GM12872 (cell line): Measurements from ENCODE around the gene CHAT.

Experiments
- TF ChIP-seq, protein P1 (sequence below): IDR thresholded peaks from 3 replicates; pipeline ENCODE4 v1.5.1; 2011; ENCODE audit warnings: low read depth, mild to moderate bottlenecking, low read length, moderate library complexity; ENCODE audit not compliant: insufficient read depth

Gene CHAT

DNA sequence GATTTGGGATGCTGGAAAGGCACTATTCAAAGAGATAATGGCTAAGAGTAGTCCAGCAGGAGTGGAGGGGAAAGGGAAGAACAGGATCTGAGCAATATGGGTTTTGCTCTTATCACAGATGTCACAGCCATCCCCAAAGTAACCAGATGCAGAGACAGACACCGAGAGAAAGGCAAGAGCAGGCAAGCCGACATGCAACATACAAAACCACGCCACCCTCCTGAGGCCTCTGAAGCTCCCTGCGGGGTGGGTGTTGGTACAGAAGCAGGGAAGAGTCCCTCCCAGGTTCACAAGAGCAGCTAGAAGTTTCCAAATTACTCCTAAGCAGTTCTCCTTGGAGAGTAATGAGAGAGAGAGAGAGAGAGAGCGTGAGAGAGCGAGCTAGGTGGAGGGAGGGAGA, 54.8 kb downstream of the CHAT start:
- TF ChIP-seq, protein P1, sequence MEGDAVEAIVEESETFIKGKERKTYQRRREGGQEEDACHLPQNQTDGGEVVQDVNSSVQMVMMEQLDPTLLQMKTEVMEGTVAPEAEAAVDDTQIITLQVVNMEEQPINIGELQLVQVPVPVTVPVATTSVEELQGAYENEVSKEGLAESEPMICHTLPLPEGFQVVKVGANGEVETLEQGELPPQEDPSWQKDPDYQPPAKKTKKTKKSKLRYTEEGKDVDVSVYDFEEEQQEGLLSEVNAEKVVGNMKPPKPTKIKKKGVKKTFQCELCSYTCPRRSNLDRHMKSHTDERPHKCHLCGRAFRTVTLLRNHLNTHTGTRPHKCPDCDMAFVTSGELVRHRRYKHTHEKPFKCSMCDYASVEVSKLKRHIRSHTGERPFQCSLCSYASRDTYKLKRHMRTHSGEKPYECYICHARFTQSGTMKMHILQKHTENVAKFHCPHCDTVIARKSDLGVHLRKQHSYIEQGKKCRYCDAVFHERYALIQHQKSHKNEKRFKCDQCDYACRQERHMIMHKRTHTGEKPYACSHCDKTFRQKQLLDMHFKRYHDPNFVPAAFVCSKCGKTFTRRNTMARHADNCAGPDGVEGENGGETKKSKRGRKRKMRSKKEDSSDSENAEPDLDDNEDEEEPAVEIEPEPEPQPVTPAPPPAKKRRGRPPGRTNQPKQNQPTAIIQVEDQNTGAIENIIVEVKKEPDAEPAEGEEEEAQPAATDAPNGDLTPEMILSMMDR, result no peak

DNA sequence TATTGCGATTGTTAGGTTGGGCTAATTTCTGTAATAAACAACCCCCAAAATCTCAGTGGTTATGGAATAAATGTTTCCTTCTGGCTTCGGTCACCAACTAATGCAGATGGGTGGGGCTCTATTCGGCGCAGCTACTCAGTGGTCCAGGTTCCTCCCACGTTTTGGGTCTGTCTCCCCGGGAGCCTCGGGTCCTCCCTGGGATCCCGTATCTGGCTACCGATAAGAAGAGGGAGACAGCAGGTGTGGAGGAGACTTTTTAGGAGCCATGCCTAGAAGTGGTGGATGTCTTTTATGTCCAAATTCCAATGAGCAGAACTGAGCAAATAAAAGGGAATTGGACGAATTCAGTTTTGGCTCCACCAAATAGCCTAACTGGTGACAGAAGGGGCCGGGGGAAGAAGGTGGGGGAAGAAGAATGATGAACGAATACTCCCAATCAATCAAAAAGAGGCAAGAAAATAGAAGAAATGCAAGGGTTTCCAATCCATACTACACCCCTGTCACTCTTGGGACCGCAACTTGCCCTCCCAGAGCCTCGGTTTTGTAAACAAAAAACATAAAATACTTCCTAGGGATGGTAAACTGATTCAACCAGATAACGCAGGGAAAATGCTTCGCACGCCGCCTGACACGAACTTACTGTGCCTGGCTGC, 65.1 kb downstream of the CHAT start:
- TF ChIP-seq, protein P1, result no peak

DNA sequence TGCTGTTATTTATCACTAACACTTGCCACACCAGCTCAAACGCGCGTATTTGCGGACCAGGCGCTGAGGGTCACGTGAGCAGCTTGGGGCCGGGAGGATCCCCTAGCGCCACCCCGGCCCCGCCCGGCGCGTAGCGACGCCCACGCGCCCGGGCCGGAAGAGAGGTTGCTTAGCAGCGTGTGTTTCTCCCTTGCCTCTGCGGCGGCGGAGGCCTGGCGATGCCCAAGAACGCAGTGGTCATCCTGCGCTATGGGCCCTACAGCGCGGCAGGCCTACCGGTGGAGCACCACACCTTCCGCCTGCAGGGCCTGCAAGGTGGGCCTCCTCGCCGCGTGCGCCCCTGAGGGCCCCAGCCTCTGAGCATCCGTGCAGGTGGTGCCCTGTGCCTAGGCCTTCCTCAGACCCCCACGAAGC, 65.7 kb downstream of the CHAT start, which contains the start of gene C10orf53:
TSS of gene C10orf53 (plus strand) at position 172 of the 414 bp plus-strand sequence. CDS start at position 219, 47 bp downstream.
- TF ChIP-seq, protein P1, result no peak

DNA sequence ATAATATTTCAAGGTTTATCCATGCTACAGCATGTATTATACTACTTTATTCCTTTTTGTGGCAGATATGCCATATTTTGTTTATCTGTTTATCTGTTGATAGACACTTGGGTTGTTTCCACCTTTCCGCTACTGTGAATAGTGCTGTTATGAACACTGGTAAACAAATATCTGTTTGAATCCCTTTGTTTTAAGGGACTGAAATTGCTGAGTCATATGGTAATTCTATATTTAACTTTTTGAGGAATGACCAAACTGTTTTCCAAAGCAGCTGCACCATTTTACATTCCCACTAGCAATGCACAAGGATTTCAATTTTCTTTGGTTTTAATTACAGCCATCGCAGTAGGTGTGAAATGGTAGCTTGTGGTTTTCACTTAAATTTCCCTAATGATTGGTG, 69.0 kb downstream of the CHAT start:
- TF ChIP-seq, protein P1, result no peak

DNA sequence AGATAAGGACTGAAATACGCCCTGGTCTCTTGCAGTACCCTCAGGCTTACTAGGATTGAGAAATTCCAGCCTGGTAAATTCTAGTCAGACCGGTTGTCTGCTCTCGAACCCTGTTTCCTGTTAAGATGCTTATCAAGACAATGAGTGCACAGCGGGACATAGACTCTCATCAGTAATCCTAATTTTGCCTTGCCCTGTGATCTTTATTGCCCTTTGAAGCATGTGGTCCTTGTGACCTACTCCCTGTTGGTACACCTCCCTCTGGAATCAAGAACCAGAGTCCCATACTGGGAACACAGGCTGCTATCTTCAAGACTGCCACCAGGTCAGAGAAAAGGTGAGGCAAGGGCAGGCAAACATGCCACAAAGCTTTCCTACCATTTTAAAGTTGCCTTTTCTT, 72.8 kb downstream of the CHAT start:
- TF ChIP-seq, protein P1, result no peak

DNA sequence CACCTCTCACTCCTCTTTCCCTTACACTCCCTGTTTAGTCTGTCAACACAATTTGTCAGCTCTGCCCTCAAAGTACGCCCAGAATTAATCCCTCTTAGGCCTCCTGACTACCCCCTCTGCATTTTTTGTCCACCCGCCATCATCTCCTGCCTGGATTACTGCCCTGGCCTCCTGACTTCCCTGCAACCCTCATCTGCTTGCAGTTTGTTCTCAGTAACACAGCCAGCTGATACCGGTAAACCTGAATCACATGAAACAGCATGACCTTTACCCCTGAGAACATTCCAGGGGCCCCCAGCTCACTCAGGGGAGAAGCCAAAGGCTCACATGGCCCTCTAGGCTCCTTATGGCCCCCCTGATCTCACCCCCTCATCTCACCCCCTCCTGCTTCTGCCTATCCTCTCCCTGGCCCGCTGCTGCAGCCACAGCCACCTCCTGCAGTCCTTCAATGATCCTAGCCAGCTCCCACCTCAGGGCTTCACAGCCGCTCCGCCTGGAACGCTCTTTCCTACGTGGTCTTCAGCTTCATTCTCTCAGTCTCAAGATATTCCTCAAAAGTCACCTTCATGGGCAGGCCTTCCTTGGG, 74.5 kb downstream of the CHAT start:
- TF ChIP-seq, protein P1, result no peak

DNA sequence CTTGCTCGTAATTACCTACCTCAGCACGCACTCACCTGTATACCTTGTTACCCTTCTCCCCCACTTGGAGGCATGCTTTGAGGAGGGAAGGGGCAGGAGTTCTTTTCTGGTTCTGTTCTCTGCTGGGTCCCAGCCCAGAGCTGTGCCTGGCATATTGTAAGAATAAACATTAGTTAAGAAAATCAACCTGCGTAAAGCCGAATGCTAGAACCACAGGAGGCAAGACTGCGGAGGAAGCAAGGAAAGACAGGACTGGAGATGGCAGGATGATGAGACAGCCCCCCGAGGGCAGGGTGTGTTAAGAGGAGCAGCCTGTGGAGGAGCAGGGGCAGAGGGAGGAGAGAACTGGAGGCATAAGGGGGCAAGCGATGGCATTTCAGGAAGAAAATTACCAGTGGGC, 75.1 kb downstream of the CHAT start:
- TF ChIP-seq, protein P1, result no peak
